Hematopoietic multipotent progenitor cell treated with erythropoietin and hydrocortisone succinate and interleukin-3 and kit ligand, for 15 days (in vitro differentiated cells): ENCODE data around the gene INPP5D.
"Not testable (repeated sequence)": the region's sequence is repeated elsewhere in the genome, so short reads cannot be mapped to it uniquely, and the experiment has no call there.

Experiments used
- DNase-seq: peaks from one replicate; pipeline ENCODE4 v3.0.0-alpha.2; 2015; ENCODE audit warnings: low spot score

INPP5D gene

GRCh38 chr2:233059797-233060500 is at the start of gene INPP5D:
Gene INPP5D (plus strand): TSS chr2:233060342. CDS start chr2:233060479, 137 bp downstream.
- DNase-seq, result peak; percentile 65

- DNase-seq, result no peak
Measured at GRCh38 chr2:233010569-233011267, 49.4 kb upstream of the INPP5D start.

- DNase-seq, result no peak
Measured at GRCh38 chr2:233011268-233011650, 48.9 kb upstream of the INPP5D start.

GRCh38 chr2:233011702-233012131 is 48.4 kb upstream of the INPP5D start:
- no peak for DNase-seq

GRCh38 chr2:233012301-233012971 is 47.7 kb upstream of the INPP5D start:
- no peak for DNase-seq

GRCh38 chr2:233013027-233013461 is 47.1 kb upstream of the INPP5D start, which contains the start of gene NGEF:
Gene NGEF (minus strand): TSS chr2:233013256. CDS start chr2:232974890, 38,366 bp downstream.
- DNase-seq, result no peak

GRCh38 chr2:233013650-233014049 is 46.5 kb upstream of the INPP5D start:
- DNase-seq, result no peak

GRCh38 chr2:233015019-233015645 is 45.0 kb upstream of the INPP5D start:
- DNase-seq, result no peak

GRCh38 chr2:233017947-233018346 is 42.2 kb upstream of the INPP5D start:
- no peak for DNase-seq

GRCh38 chr2:233019610-233020009 is 40.5 kb upstream of the INPP5D start:
- DNase-seq, result not testable (repeated sequence)

- DNase-seq, result no peak
Measured at GRCh38 chr2:233020454-233020853, 39.7 kb upstream of the INPP5D start.

- DNase-seq, result no peak
Measured at GRCh38 chr2:233021771-233022170, 38.4 kb upstream of the INPP5D start.

GRCh38 chr2:233022561-233022960 is 37.6 kb upstream of the INPP5D start:
- DNase-seq, result no peak

GRCh38 chr2:233023007-233023760 is 37.0 kb upstream of the INPP5D start:
- no peak for DNase-seq

GRCh38 chr2:233023761-233024410 is 36.3 kb upstream of the INPP5D start:
- no peak for DNase-seq

GRCh38 chr2:233025706-233026105 is 34.4 kb upstream of the INPP5D start:
- DNase-seq, result no peak

- DNase-seq, result no peak
Measured at GRCh38 chr2:233026198-233026813, 33.8 kb upstream of the INPP5D start.

- DNase-seq, result no peak
Measured at GRCh38 chr2:233029321-233029720, 30.8 kb upstream of the INPP5D start.

- DNase-seq, result no peak
Measured at GRCh38 chr2:233031556-233032500, 28.3 kb upstream of the INPP5D start.
